HG03280 (cell line): ENCODE data around the gene TIMP2.
"Not testable (repeated sequence)": the region's sequence is repeated elsewhere in the genome, so short reads cannot be mapped to it uniquely, and the experiment has no call there.

Experiments
- ATAC-seq: cut with Tn5 transposase; IDR thresholded peaks from one replicate; pipeline ENCODE4 v1.9.1; 2021; ENCODE audit warnings: mild to moderate bottlenecking, moderate library complexity; ENCODE audit not compliant: unreplicated experiment

Gene TIMP2

GRCh38 chr17:78873519-78874340 lies 51.5 kb downstream of the TIMP2 start:
- ATAC-seq, result no peak

- no peak for ATAC-seq
Observed at GRCh38 chr17:78872486-78872885, 52.7 kb downstream of the TIMP2 start.

GRCh38 chr17:78870621-78871020 lies 54.6 kb downstream of the TIMP2 start:
- ATAC-seq, result no peak

GRCh38 chr17:78868391-78868790 lies 56.8 kb downstream of the TIMP2 start:
- ATAC-seq, result no peak

GRCh38 chr17:78867046-78867445 lies 58.1 kb downstream of the TIMP2 start:
- ATAC-seq, result not testable (repeated sequence)

GRCh38 chr17:78865682-78866390 lies 59.4 kb downstream of the TIMP2 start:
- ATAC-seq, result no peak

- ATAC-seq, result no peak
Observed at GRCh38 chr17:78864117-78864516, 61.1 kb downstream of the TIMP2 start.

GRCh38 chr17:78862073-78863023 lies 62.8 kb downstream of the TIMP2 start:
- no peak for ATAC-seq

- no peak for ATAC-seq
Observed at GRCh38 chr17:78861229-78861628, 64.0 kb downstream of the TIMP2 start.

- no peak for ATAC-seq
Observed at GRCh38 chr17:78859051-78859450, 66.1 kb downstream of the TIMP2 start.

GRCh38 chr17:78857266-78857665 lies 67.9 kb downstream of the TIMP2 start:
- no peak for ATAC-seq

GRCh38 chr17:78855561-78856165 lies 69.5 kb downstream of the TIMP2 start:
- ATAC-seq, result no peak

GRCh38 chr17:78854508-78854907 lies 70.7 kb downstream of the TIMP2 start:
- no peak for ATAC-seq

- no peak for ATAC-seq
Observed at GRCh38 chr17:78853926-78854394, 71.2 kb downstream of the TIMP2 start.

GRCh38 chr17:78852709-78853121 lies 72.5 kb downstream of the TIMP2 start:
- ATAC-seq, result no peak

GRCh38 chr17:78849026-78849425 lies 76.2 kb downstream of the TIMP2 start:
- no peak for ATAC-seq

- no peak for ATAC-seq
Observed at GRCh38 chr17:78847052-78847451, 78.1 kb downstream of the TIMP2 start.

GRCh38 chr17:78844301-78845005 lies 80.7 kb downstream of the TIMP2 start:
- no peak for ATAC-seq

GRCh38 chr17:78842881-78843565 lies 82.2 kb downstream of the TIMP2 start:
- no peak for ATAC-seq
